ENCODE data around the gene COX6A1.
"Not testable (repeated sequence)": the region's sequence is repeated elsewhere in the genome, so short reads cannot be mapped to it uniquely, and the experiment has no call there.

Gene COX6A1

GRCh38 chr12:120466560-120467315, 28.8 kb downstream of the COX6A1 start:
- no peak for DNase-seq (ENCODE audit: extremely low read depth in 1 of 2, low read depth in 1 of 2)

GRCh38 chr12:120467439-120467838, 29.5 kb downstream of the COX6A1 start:
- DNase-seq (ENCODE audit: extremely low read depth in 1 of 2, low read depth in 1 of 2) = no peak

GRCh38 chr12:120468325-120468820, 30.5 kb downstream of the COX6A1 start:
- DNase-seq (ENCODE audit: extremely low read depth in 1 of 2, low read depth in 1 of 2) = no peak

- DNase-seq (ENCODE audit: extremely low read depth in 1 of 2, low read depth in 1 of 2) = peak in 1 of 2 donors; percentile 25
Observed at GRCh38 chr12:120468821-120469449, 31.0 kb downstream of the COX6A1 start.

- DNase-seq (ENCODE audit: extremely low read depth in 1 of 2, low read depth in 1 of 2) = peak; percentile 91 to 98
Observed at GRCh38 chr12:120469450-120470149, 31.7 kb downstream of the COX6A1 start, which contains the start of gene SRSF9. Gene SRSF9 (minus strand): TSS chr12:120469748. CDS start chr12:120469609, 139 bp downstream.

GRCh38 chr12:120470150-120470784, 32.4 kb downstream of the COX6A1 start:
- no peak for DNase-seq (ENCODE audit: extremely low read depth in 1 of 2, low read depth in 1 of 2)

- no peak for DNase-seq (ENCODE audit: extremely low read depth in 1 of 2, low read depth in 1 of 2)
Observed at GRCh38 chr12:120472521-120472920, 34.6 kb downstream of the COX6A1 start.

- DNase-seq (ENCODE audit: extremely low read depth in 1 of 2, low read depth in 1 of 2) = no peak
Observed at GRCh38 chr12:120473807-120474615, 36.1 kb downstream of the COX6A1 start.

- no peak for DNase-seq (ENCODE audit: extremely low read depth in 1 of 2, low read depth in 1 of 2)
Observed at GRCh38 chr12:120474616-120474960, 36.7 kb downstream of the COX6A1 start.

GRCh38 chr12:120475643-120476042, 37.7 kb downstream of the COX6A1 start:
- no peak for DNase-seq (ENCODE audit: extremely low read depth in 1 of 2, low read depth in 1 of 2)

GRCh38 chr12:120479458-120479857, 41.5 kb downstream of the COX6A1 start:
- DNase-seq (ENCODE audit: extremely low read depth in 1 of 2, low read depth in 1 of 2) = no peak

GRCh38 chr12:120480211-120480610, 42.3 kb downstream of the COX6A1 start:
- DNase-seq (ENCODE audit: extremely low read depth in 1 of 2, low read depth in 1 of 2) = no peak

GRCh38 chr12:120481022-120481767, 43.3 kb downstream of the COX6A1 start:
- DNase-seq (ENCODE audit: extremely low read depth in 1 of 2, low read depth in 1 of 2) = no peak

- DNase-seq (ENCODE audit: extremely low read depth in 1 of 2, low read depth in 1 of 2) = no peak
Observed at GRCh38 chr12:120483621-120484020, 45.7 kb downstream of the COX6A1 start.

- DNase-seq (ENCODE audit: extremely low read depth in 1 of 2, low read depth in 1 of 2) = no peak
Observed at GRCh38 chr12:120485961-120486881, 48.3 kb downstream of the COX6A1 start.

GRCh38 chr12:120487552-120487951, 49.6 kb downstream of the COX6A1 start:
- DNase-seq (ENCODE audit: extremely low read depth in 1 of 2, low read depth in 1 of 2) = not testable (repeated sequence)

GRCh38 chr12:120488057-120488640, 50.2 kb downstream of the COX6A1 start:
- DNase-seq (ENCODE audit: extremely low read depth in 1 of 2, low read depth in 1 of 2) = no peak

- DNase-seq (ENCODE audit: extremely low read depth in 1 of 2, low read depth in 1 of 2) = no peak
Observed at GRCh38 chr12:120489018-120489417, 51.1 kb downstream of the COX6A1 start.
